ENCODE data around the gene FRMPD3.

The FRMPD3 gene

GRCh38 chrX:107448998-107449835 is at the start of gene FRMPD3:
Gene FRMPD3 (plus strand): TSS chrX:107449652. CDS start chrX:107526589, 76,937 bp downstream.
- Mint-ChIP-seq H3K9me3 (peaks cover 6% of the 10 kb centered on the region), H3K4me1 (peaks cover 18% of the 10 kb centered on the region), H3K36me3 (ENCODE audit: low read depth) (no peaks in the 10 kb centered on the region), H3K4me3 (peak within 1 kb of the TSS; percentile 90 to 94 (median 92)), H3K27me3 (ENCODE audit: low read depth) (peaks cover 43% of the 10 kb centered on the region), H3K27ac (peak within 1 kb of the TSS; percentile 19 to 39 (median 28))
- peak in 1 of 3 experiments; percentile 6 for TF ChIP-seq CTCF (IDR thresholded peaks at IDR 0.05; ENCODE audit: unreplicated experiment in 3 of 3)

- Mint-ChIP-seq H3K9me3 (peaks cover 23% of the 10 kb centered on the region), H3K4me3 (no peak overlapping the region), H3K27ac (no peak overlapping the region), H3K27me3 (ENCODE audit: low read depth) (peaks cover 4% of the 10 kb centered on the region), H3K4me1 (no peaks in the 10 kb centered on the region), H3K36me3 (ENCODE audit: low read depth) (no peaks in the 10 kb centered on the region)
- no peak for TF ChIP-seq CTCF (IDR thresholded peaks at IDR 0.05; ENCODE audit: unreplicated experiment in 3 of 3)
These were observed 28.9 kb upstream of the FRMPD3 start for GRCh38 chrX:107420571-107420970.

GRCh38 chrX:107421337-107421861 is 28.1 kb upstream of the FRMPD3 start:
- Mint-ChIP-seq H3K4me1 (no peaks in the 10 kb centered on the region), H3K27me3 (ENCODE audit: low read depth) (peaks cover 4% of the 10 kb centered on the region), H3K9me3 (peaks cover 30% of the 10 kb centered on the region), H3K27ac (no peak overlapping the region), H3K4me3 (no peak overlapping the region), H3K36me3 (ENCODE audit: low read depth) (no peaks in the 10 kb centered on the region)
- no peak for TF ChIP-seq CTCF (IDR thresholded peaks at IDR 0.05; ENCODE audit: unreplicated experiment in 3 of 3)

GRCh38 chrX:107429090-107429489 is 20.4 kb upstream of the FRMPD3 start:
- no peak overlapping the region for H3K27ac Mint-ChIP-seq
- no peaks in the 10 kb centered on the region for H3K4me1 Mint-ChIP-seq
- H3K4me3 Mint-ChIP-seq: no peak overlapping the region
- H3K36me3 Mint-ChIP-seq (ENCODE audit: low read depth): no peaks in the 10 kb centered on the region
- H3K27me3 Mint-ChIP-seq (ENCODE audit: low read depth): no peaks in the 10 kb centered on the region
- no peak for TF ChIP-seq CTCF (IDR thresholded peaks at IDR 0.05; ENCODE audit: unreplicated experiment in 3 of 3)
- peaks cover 22% of the 10 kb centered on the region for H3K9me3 Mint-ChIP-seq

GRCh38 chrX:107440187-107440586 is 9.3 kb upstream of the FRMPD3 start:
- H3K27me3 Mint-ChIP-seq (ENCODE audit: low read depth): peaks cover 18% of the 10 kb centered on the region
- no peak overlapping the region for H3K27ac Mint-ChIP-seq
- no peaks in the 10 kb centered on the region for H3K4me1 Mint-ChIP-seq
- H3K9me3 Mint-ChIP-seq: peaks cover 3% of the 10 kb centered on the region
- H3K36me3 Mint-ChIP-seq (ENCODE audit: low read depth): no peaks in the 10 kb centered on the region
- TF ChIP-seq CTCF (IDR thresholded peaks at IDR 0.05; ENCODE audit: unreplicated experiment in 3 of 3): no peak
- no peak overlapping the region for H3K4me3 Mint-ChIP-seq

Measured in nephron (organoid).